Mucosa of stomach (tissue), 1 donor: Measurements from ENCODE around the gene MIPEP.
"Not testable (repeated sequence)": the region's sequence is repeated elsewhere in the genome, so short reads cannot be mapped to it uniquely, and the experiment has no call there.

Experiments used
- H3K27me3 ChIP-seq: one replicate; pipeline ENCODE4 v1.7.0; 2013; ENCODE audit warnings: mild to moderate bottlenecking, low read length; ENCODE audit not compliant: control insufficient read depth, insufficient read depth
- H3K36me3 ChIP-seq: one replicate; pipeline ENCODE4 v1.7.0; 2013; ENCODE audit warnings: low read length; ENCODE audit not compliant: control insufficient read depth, insufficient read depth
- H3K4me1 ChIP-seq: one replicate; pipeline ENCODE4 v1.7.0; 2013; ENCODE audit warnings: mild to moderate bottlenecking, low read length; ENCODE audit not compliant: control insufficient read depth, insufficient read depth
- H3K4me3 ChIP-seq: one replicate; pipeline ENCODE4 v1.7.0; 2013; ENCODE audit warnings: low read length
- H3K9ac ChIP-seq: one replicate; pipeline ENCODE4 v1.7.0; 2013; ENCODE audit warnings: mild to moderate bottlenecking, low read length, moderate library complexity
- H3K9me3 ChIP-seq: one replicate; pipeline ENCODE4 v1.7.0; 2013; ENCODE audit warnings: mild to moderate bottlenecking, low read length, moderate library complexity; ENCODE audit not compliant: control insufficient read depth
- donor health status: Pancreatic carcinoma.

Gene MIPEP

GRCh38 chr13:23776698-23777574 is 112.3 kb downstream of the MIPEP start:
- no peaks in the 10 kb centered on the region for H3K9me3 ChIP-seq
- H3K36me3 ChIP-seq = no peaks in the 10 kb centered on the region
- H3K4me1 ChIP-seq = peaks cover 7% of the 10 kb centered on the region
- no peak overlapping the region for H3K9ac ChIP-seq
- no peak overlapping the region for H3K4me3 ChIP-seq
- no peaks in the 10 kb centered on the region for H3K27me3 ChIP-seq

- no peaks in the 10 kb centered on the region for H3K9me3 ChIP-seq
- H3K4me3 ChIP-seq = no peak overlapping the region
- H3K9ac ChIP-seq = no peak overlapping the region
- no peaks in the 10 kb centered on the region for H3K4me1 ChIP-seq
- no peaks in the 10 kb centered on the region for H3K27me3 ChIP-seq
- H3K36me3 ChIP-seq = no peaks in the 10 kb centered on the region
Measured at GRCh38 chr13:23772717-23773116, 116.5 kb downstream of the MIPEP start.

DNA sequence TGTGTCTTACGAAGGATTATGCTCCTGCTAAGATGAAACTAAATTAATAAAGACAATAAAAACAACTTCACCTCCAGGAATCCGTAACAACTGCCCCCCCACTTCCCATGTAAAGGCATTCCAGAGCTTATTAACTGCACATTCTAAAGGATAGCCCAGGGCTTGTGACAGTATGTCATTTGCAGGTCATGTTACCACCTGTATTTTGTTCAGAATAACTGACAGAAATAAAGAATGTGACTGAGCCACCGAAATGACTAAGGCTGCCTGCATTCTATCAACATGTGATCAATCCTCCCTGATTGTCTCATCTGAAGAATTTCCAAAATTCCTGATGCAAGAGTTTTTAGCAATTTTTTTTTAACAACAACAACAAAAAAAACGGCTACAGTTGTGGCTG is 117.2 kb downstream of the MIPEP start:
- no peaks in the 10 kb centered on the region for H3K27me3 ChIP-seq
- H3K4me3 ChIP-seq = no peak overlapping the region
- no peaks in the 10 kb centered on the region for H3K9me3 ChIP-seq
- no peak overlapping the region for H3K9ac ChIP-seq
- no peaks in the 10 kb centered on the region for H3K36me3 ChIP-seq
- H3K4me1 ChIP-seq = no peaks in the 10 kb centered on the region

DNA sequence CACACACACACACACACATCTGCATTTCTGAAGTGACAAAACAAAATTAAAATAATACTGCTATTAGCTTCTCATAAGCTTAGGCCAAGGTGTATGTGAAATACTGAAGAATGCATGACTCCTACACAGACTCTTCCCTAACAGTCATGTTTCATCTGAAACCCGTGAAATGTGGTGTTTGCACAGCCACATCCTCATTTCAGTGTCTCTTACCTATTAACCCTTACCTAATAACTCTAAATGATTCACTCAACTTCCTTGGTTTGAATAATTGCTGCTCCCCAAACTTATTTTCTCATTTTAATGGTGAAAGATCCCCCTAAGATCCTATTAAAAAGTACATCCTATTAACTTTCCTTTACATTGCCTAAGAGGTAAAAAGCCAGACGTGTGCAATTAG is 117.6 kb downstream of the MIPEP start:
- no peaks in the 10 kb centered on the region for H3K9me3 ChIP-seq
- H3K27me3 ChIP-seq = no peaks in the 10 kb centered on the region
- no peak overlapping the region for H3K4me3 ChIP-seq
- no peak overlapping the region for H3K9ac ChIP-seq
- no peaks in the 10 kb centered on the region for H3K4me1 ChIP-seq
- no peaks in the 10 kb centered on the region for H3K36me3 ChIP-seq

DNA sequence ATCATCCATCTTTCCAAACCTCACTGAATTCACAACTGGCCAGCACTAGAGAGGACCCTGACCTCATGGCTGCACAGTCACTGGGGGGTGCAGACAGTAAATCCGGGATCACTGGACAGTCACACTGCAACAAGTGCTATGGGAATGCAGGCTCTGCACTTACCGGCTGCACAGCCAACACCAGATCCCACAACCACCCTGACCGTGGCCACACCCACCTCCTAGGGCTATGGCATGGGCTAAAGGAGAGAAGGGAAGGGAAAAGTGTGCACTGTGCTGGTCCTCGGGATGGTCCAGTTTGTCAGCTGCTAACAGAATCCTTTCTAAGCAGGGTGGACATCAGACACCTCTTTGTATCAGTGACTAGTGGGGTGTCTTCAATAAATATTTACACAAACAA is 118.2 kb downstream of the MIPEP start:
- H3K4me1 ChIP-seq = no peaks in the 10 kb centered on the region
- H3K9ac ChIP-seq = no peak overlapping the region
- no peak overlapping the region for H3K4me3 ChIP-seq
- no peaks in the 10 kb centered on the region for H3K27me3 ChIP-seq
- H3K36me3 ChIP-seq = no peaks in the 10 kb centered on the region
- no peaks in the 10 kb centered on the region for H3K9me3 ChIP-seq

GRCh38 chr13:23770428-23770827 is 118.8 kb downstream of the MIPEP start:
- no peaks in the 10 kb centered on the region for H3K36me3 ChIP-seq
- no peaks in the 10 kb centered on the region for H3K9me3 ChIP-seq
- H3K4me3 ChIP-seq = no peak overlapping the region
- H3K27me3 ChIP-seq = no peaks in the 10 kb centered on the region
- no peaks in the 10 kb centered on the region for H3K4me1 ChIP-seq
- no peak overlapping the region for H3K9ac ChIP-seq

DNA sequence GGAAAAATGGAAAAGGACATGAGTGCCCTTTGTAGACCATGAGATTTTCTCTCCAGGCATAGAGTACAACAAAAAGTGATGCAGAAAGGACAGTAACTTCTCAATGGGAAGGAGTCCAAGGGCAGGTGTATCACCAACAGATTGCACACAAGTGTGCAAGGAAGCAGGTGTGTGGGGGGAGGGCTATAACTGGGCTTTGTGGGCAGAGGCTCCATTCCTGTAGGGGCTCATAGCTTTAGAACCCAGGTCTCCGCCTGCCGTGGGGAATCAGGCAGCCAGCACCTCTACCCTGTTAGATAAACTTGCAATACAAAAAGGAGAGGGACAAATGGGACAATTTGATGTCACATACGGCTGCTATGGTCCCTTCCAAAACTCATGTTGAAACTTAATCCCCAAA is 119.8 kb downstream of the MIPEP start:
- Histone ChIP-seq H3K36me3 (no peaks in the 10 kb centered on the region), H3K27me3 (no peaks in the 10 kb centered on the region), H3K9me3 (no peaks in the 10 kb centered on the region), H3K4me1 (no peaks in the 10 kb centered on the region), H3K4me3 (no peak overlapping the region), H3K9ac (no peak overlapping the region)

DNA sequence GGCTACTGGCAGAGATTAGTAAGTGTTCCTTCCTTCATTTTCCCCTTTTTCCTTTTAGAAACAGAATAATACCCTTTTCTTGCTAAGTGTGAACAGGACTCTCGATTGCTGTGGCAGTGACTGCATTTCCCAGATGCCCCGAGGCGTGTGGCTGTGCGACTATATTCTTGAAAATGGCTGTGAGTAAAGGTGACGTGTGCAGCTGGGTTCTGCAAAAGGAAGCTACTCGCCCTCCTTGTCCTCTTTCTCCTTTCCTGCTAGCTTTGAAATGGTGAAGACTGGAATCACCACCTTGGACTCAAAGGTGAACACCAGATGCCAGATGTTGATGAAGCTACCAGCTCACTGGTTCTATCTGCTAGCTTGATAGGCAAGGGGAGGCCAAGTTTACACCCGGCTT is 121.4 kb downstream of the MIPEP start:
- Histone ChIP-seq H3K27me3 (no peaks in the 10 kb centered on the region), H3K4me1 (no peaks in the 10 kb centered on the region), H3K9me3 (no peaks in the 10 kb centered on the region), H3K4me3 (no peak overlapping the region), H3K9ac (no peak overlapping the region), H3K36me3 (no peaks in the 10 kb centered on the region)

GRCh38 chr13:23766939-23767338 is 122.3 kb downstream of the MIPEP start:
- no peaks in the 10 kb centered on the region for H3K27me3 ChIP-seq
- H3K9me3 ChIP-seq = no peaks in the 10 kb centered on the region
- no peaks in the 10 kb centered on the region for H3K4me1 ChIP-seq
- H3K36me3 ChIP-seq = no peaks in the 10 kb centered on the region
- H3K4me3 ChIP-seq = no peak overlapping the region
- H3K9ac ChIP-seq = no peak overlapping the region

- Histone ChIP-seq H3K9ac (no peak overlapping the region), H3K36me3 (no peaks in the 10 kb centered on the region), H3K9me3 (no peaks in the 10 kb centered on the region), H3K4me1 (no peaks in the 10 kb centered on the region), H3K4me3 (no peak overlapping the region), H3K27me3 (no peaks in the 10 kb centered on the region)
Measured at GRCh38 chr13:23766283-23766682, 122.9 kb downstream of the MIPEP start.

GRCh38 chr13:23765531-23765930 is 123.7 kb downstream of the MIPEP start:
- H3K27me3 ChIP-seq = no peaks in the 10 kb centered on the region
- no peaks in the 10 kb centered on the region for H3K4me1 ChIP-seq
- H3K9ac ChIP-seq = no peak overlapping the region
- no peaks in the 10 kb centered on the region for H3K36me3 ChIP-seq
- no peak overlapping the region for H3K4me3 ChIP-seq
- H3K9me3 ChIP-seq = no peaks in the 10 kb centered on the region

DNA sequence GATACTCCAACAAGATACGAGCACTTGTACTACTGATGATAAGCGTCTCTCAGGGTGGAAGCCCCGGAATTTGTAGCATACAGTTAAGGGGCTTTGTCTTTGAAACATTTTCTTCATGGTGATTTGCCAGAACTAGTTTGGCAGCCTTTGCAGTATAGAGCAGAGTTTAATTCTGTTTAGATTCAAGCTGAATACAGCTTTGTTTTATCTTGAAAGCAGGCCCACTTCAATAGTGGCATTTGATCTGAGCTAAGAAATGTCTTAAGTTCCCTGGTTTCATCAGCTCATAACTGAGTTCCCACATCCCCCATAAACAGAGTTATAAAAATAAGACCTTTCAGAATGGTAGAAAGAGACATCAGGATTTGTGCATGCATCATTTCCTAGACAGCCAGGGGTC is 125.9 kb downstream of the MIPEP start:
- no peaks in the 10 kb centered on the region for H3K36me3 ChIP-seq
- no peak overlapping the region for H3K9ac ChIP-seq
- H3K9me3 ChIP-seq = no peaks in the 10 kb centered on the region
- no peaks in the 10 kb centered on the region for H3K4me1 ChIP-seq
- no peak overlapping the region for H3K4me3 ChIP-seq
- H3K27me3 ChIP-seq = no peaks in the 10 kb centered on the region

GRCh38 chr13:23761760-23762159 is 127.4 kb downstream of the MIPEP start:
- H3K36me3 ChIP-seq, H3K4me3 ChIP-seq, H3K9ac ChIP-seq, H3K9me3 ChIP-seq, H3K4me1 ChIP-seq, H3K27me3 ChIP-seq: not testable (repeated sequence)
